SU-DHL-6 (cell line): Measurements from ENCODE around the gene TSHZ2.

Source experiments
- H2AFZ ChIP-seq: fragments of 200-600 bp; sonication (generic); 2 replicates; pipeline ENCODE4 v1.6.1; 2014; ENCODE audit warnings: low read depth, mild to moderate bottlenecking, moderate library complexity, mixed read lengths, antibody characterized with exemption, low read length; ENCODE audit not compliant: severe bottlenecking
- H3F3A ChIP-seq: fragments of 200-600 bp; shearing (Covaris generic); 2 replicates; pipeline ENCODE4 v1.6.0; 2016; ENCODE audit warnings: antibody characterized with exemption, mild to moderate bottlenecking; ENCODE audit not compliant: insufficient read depth
- H3K27ac ChIP-seq: fragments of 200-600 bp; sonication (generic); 2 replicates; pipeline ENCODE4 v1.5.1; 2016; ENCODE audit warnings: low read depth, mild to moderate bottlenecking, low read length, moderate library complexity, mixed read lengths
- H3K27me3 ChIP-seq: fragments of 200-600 bp; sonication (generic), shearing (Covaris generic); 2 replicates; pipeline ENCODE4 v1.6.0; 2014; ENCODE audit warnings: mild to moderate bottlenecking, low read length
- H3K36me3 ChIP-seq: fragments of 200-600 bp; sonication (generic); 2 replicates; pipeline ENCODE4 v1.6.1; 2014; ENCODE audit warnings: mild to moderate bottlenecking, low read length, mixed read lengths
- H3K4me2 ChIP-seq: fragments of 300-600, 200-600 bp; shearing (Covaris generic), sonication (generic); 2 replicates; pipeline ENCODE4 v1.6.0; 2014; ENCODE audit warnings: low read length, low read depth, mild to moderate bottlenecking; ENCODE audit not compliant: poor library complexity, severe bottlenecking
- H3K4me3 ChIP-seq: fragments of 200-600 bp; sonication (generic); 2 replicates; pipeline ENCODE4 v1.5.1; 2014; ENCODE audit warnings: antibody characterized with exemption, low read length, mild to moderate bottlenecking, mixed read lengths; ENCODE audit not compliant: insufficient read depth, poor library complexity, severe bottlenecking
- H3K79me2 ChIP-seq: fragments of 200-600 bp; sonication (generic); 2 replicates; pipeline ENCODE4 v1.6.1; 2014; ENCODE audit warnings: mild to moderate bottlenecking, low read length, moderate library complexity; ENCODE audit not compliant: insufficient read depth
- H3K9ac ChIP-seq: fragments of 200-600 bp; sonication (generic); 2 replicates; pipeline ENCODE4 v1.7.0; 2014; ENCODE audit warnings: mild to moderate bottlenecking, low read length
- H3K9me2 ChIP-seq: fragments of 200-600 bp; sonication (generic); replicated peaks from 2 replicates; pipeline ENCODE4 v1.6.1; 2014; ENCODE audit warnings: low read length; ENCODE audit not compliant: insufficient read depth
- H3K9me3 ChIP-seq: fragments of 200-600 bp; sonication (generic); 2 replicates; pipeline ENCODE4 v1.6.1; 2014; ENCODE audit warnings: low read length, mixed read lengths; ENCODE audit not compliant: insufficient read depth
- H4K20me1 ChIP-seq: fragments of 200-600 bp; sonication (generic); 2 replicates; pipeline ENCODE4 v1.6.1; 2014; ENCODE audit warnings: low read depth, mild to moderate bottlenecking, antibody characterized with exemption, low read length, moderate library complexity, mixed read lengths
- CTCF ChIP-seq: fragments of 200-600 bp; sonication (generic); IDR thresholded peaks from one replicate; pipeline ENCODE4 v1.5.1; 2017; ENCODE audit warnings: antibody characterized with exemption, mild to moderate bottlenecking, low read length, moderate library complexity; ENCODE audit not compliant: insufficient read depth, poor library complexity, severe bottlenecking
- EZH2phosphoT487 ChIP-seq: fragments of 200-600 bp; sonication (generic), shearing (Covaris generic); conservative IDR thresholded peaks from 2 replicates; pipeline ENCODE4 v1.6.1; 2018; ENCODE audit warnings: mild to moderate bottlenecking, antibody characterized with exemption, low read length, moderate library complexity, mixed read lengths

Gene TSHZ2

GRCh38 chr20:53332022-53332837 lies 360.1 kb downstream of the TSHZ2 start:
- H3K27me3 ChIP-seq: no peaks in the 10 kb centered on the region
- H3K9ac ChIP-seq: no peak overlapping the region
- H3K4me3 ChIP-seq: no peak overlapping the region
- no peaks in the 10 kb centered on the region for H3K9me3 ChIP-seq
- no peaks in the 10 kb centered on the region for H3K36me3 ChIP-seq
- H3K9me2 ChIP-seq: no peaks in the 10 kb centered on the region
- H4K20me1 ChIP-seq: no peaks in the 10 kb centered on the region
- H3K4me2 ChIP-seq: no peak overlapping the region
- TF ChIP-seq EZH2phosphoT487 (no peak), CTCF (no peak)
- no peak overlapping the region for H2AFZ ChIP-seq
- no peak overlapping the region for H3K27ac ChIP-seq
- H3F3A ChIP-seq: no peaks in the 10 kb centered on the region
- no peaks in the 10 kb centered on the region for H3K79me2 ChIP-seq

GRCh38 chr20:53334861-53335260 lies 362.7 kb downstream of the TSHZ2 start:
- Histone ChIP-seq H3K9ac (no peak overlapping the region), H3K27ac (no peak overlapping the region), H3F3A (no peaks in the 10 kb centered on the region), H3K79me2 (no peaks in the 10 kb centered on the region), H3K4me2 (no peak overlapping the region), H3K4me3 (no peak overlapping the region), H2AFZ (no peak overlapping the region), H3K9me2 (no peaks in the 10 kb centered on the region), H3K9me3 (no peaks in the 10 kb centered on the region), H3K36me3 (no peaks in the 10 kb centered on the region), H3K27me3 (no peaks in the 10 kb centered on the region), H4K20me1 (no peaks in the 10 kb centered on the region)
- TF ChIP-seq CTCF: no peak
- TF ChIP-seq EZH2phosphoT487: no peak

- no peak overlapping the region for H2AFZ ChIP-seq
- H3K27ac ChIP-seq: no peak overlapping the region
- no peak for TF ChIP-seq EZH2phosphoT487
- TF ChIP-seq CTCF: no peak
- no peaks in the 10 kb centered on the region for H3K9me2 ChIP-seq
- H3K79me2 ChIP-seq: no peaks in the 10 kb centered on the region
- no peak overlapping the region for H3K4me3 ChIP-seq
- no peaks in the 10 kb centered on the region for H3K27me3 ChIP-seq
- H4K20me1 ChIP-seq: no peaks in the 10 kb centered on the region
- no peaks in the 10 kb centered on the region for H3K9me3 ChIP-seq
- no peak overlapping the region for H3K4me2 ChIP-seq
- H3K9ac ChIP-seq: no peak overlapping the region
- H3K36me3 ChIP-seq: no peaks in the 10 kb centered on the region
- H3F3A ChIP-seq: no peaks in the 10 kb centered on the region
Measured at GRCh38 chr20:53335555-53335954, 363.4 kb downstream of the TSHZ2 start.
